ENCODE data around the gene DES.
A peak's percentile ranks its signal among the peaks of the same experiment; 100 is the strongest.
"Not testable (repeated sequence)": the region's sequence is repeated elsewhere in the genome, so short reads cannot be mapped to it uniquely, and the experiment has no call there.

The DES gene

GRCh38 chr2:219418155-219419011 is at the start of gene DES:
TSS of gene DES (plus strand) at chr2:219418377. CDS start at chr2:219418463, 86 bp downstream.
- DNase-seq = no peak

- DNase-seq = no peak
Measured at GRCh38 chr2:219368690-219369191, 49.4 kb upstream of the DES start.

GRCh38 chr2:219369447-219369861 is 48.7 kb upstream of the DES start:
- DNase-seq = no peak

- DNase-seq = no peak
Measured at GRCh38 chr2:219378163-219378851, 39.9 kb upstream of the DES start.

- DNase-seq = no peak
Measured at GRCh38 chr2:219380926-219381325, 37.3 kb upstream of the DES start.

GRCh38 chr2:219381448-219381847 is 36.7 kb upstream of the DES start:
- no peak for DNase-seq

- DNase-seq = no peak
Measured at GRCh38 chr2:219384083-219384713, 34.0 kb upstream of the DES start.

- no peak for DNase-seq
Measured at GRCh38 chr2:219384859-219385258, 33.3 kb upstream of the DES start.

GRCh38 chr2:219385958-219386520 is 32.1 kb upstream of the DES start:
- DNase-seq = no peak

GRCh38 chr2:219386532-219387280 is 31.5 kb upstream of the DES start:
- DNase-seq = peak; percentile 16

GRCh38 chr2:219387306-219388120 is 30.7 kb upstream of the DES start, which contains the start of gene DNPEP:
TSS of gene DNPEP (minus strand) at chr2:219387912. CDS start at chr2:219387794, 118 bp downstream.
- DNase-seq = peak; percentile 94

GRCh38 chr2:219388121-219388906 is 29.9 kb upstream of the DES start:
- DNase-seq = peak; percentile 99

- no peak for DNase-seq
Measured at GRCh38 chr2:219388907-219389156, 29.3 kb upstream of the DES start.

- no peak for DNase-seq
Measured at GRCh38 chr2:219392754-219393153, 25.4 kb upstream of the DES start.

- not testable (repeated sequence) for DNase-seq
Measured at GRCh38 chr2:219395056-219395455, 23.1 kb upstream of the DES start.

- no peak for DNase-seq
Measured at GRCh38 chr2:219395609-219396008, 22.6 kb upstream of the DES start.

GRCh38 chr2:219396863-219397457 is 21.2 kb upstream of the DES start:
- no peak for DNase-seq

GRCh38 chr2:219398721-219399363 is 19.3 kb upstream of the DES start:
- no peak for DNase-seq

GRCh38 chr2:219399716-219400478 is 18.3 kb upstream of the DES start:
- no peak for DNase-seq

All from stimulated activated CD4-positive, alpha-beta T cell treated with anti-CD3 and anti-CD28 coated beads, Interleukin-4, amount 100 ng/mL, for 1 hour (primary cell).